ENCODE measurements around the gene PFDN2. TPM values are rescaled to one million over a fixed set of nuclear protein-coding genes. Genes with fewer than 3 reads are reported as not detected.

Gene PFDN2
- total and polyA plus RNA-seq, 2 of the 8 experiments (the other 6 are each of a cell fraction or from before 2014, with no cell fraction given) = 66.2 to 71.2 TPM

DNA sequence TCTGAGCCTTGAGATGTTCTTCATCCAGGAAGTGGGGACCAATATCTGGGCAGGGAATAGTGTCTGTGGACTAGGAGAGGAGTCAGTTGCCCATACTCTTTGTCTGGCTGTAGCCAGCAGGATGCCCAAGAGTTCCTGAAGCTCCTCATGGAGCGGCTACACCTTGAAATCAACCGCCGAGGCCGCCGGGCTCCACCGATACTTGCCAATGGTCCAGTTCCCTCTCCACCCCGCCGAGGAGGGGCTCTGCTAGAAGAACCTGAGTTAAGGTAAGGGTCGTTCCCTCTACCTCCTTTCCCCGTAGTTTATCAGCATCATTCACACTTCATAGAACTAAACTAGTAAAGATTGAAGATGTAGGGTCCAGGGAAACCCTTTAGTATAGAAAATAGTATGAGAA lies 45.0 kb upstream of the PFDN2 start (continued):
- TF ChIP-seq POLR2AphosphoS5 (IDR thresholded peaks at IDR 0.05; ENCODE audit: low read depth, low read length) = no peak
- no peak for TF ChIP-seq TEAD4 (IDR thresholded peaks at IDR 0.05; ENCODE audit: low read depth, low read length)
- TF ChIP-seq JUND (IDR thresholded peaks at IDR 0.05; ENCODE audit: low read length) = no peak
- no peak for TF ChIP-seq RAD21 (IDR thresholded peaks at IDR 0.05 in 1 of 2, conservative IDR thresholded peaks at IDR 0.05 in 1 of 2; ENCODE audit: low read depth in 2 of 2, low read length in 2 of 2)
- TF ChIP-seq RNF2 (IDR thresholded peaks at IDR 0.05; ENCODE audit: borderline replicate concordance, low read depth, low read length, missing control alignments, poor library complexity, severe bottlenecking) = no peak
- TF ChIP-seq FOSL1 (IDR thresholded peaks at IDR 0.05; ENCODE audit: insufficient read depth, low read depth, low read length) = no peak
- no peak for TF ChIP-seq SP4 (IDR thresholded peaks at IDR 0.05; ENCODE audit: low read length)

Data from H1 (cell line).